ENCODE results near the gene B4GALT3. TPM values are rescaled to one million over a fixed set of nuclear protein-coding genes. Genes with fewer than 3 reads are reported as not detected.

Gene B4GALT3
- total and polyA plus RNA-seq, 3 donors from 2014 or later = 46.3 to 62.2 (median 56.2) TPM

GRCh38 chr1:161127649-161128048, 49.7 kb downstream of the B4GALT3 start:
- no peaks in the 10 kb centered on the region for H3K27me3 ChIP-seq
- no peak overlapping the region for H3K27ac ChIP-seq
- peaks cover 9% of the 10 kb centered on the region for H3K4me1 ChIP-seq
- TF ChIP-seq CTCF (IDR thresholded peaks at IDR 0.05) = no peak
- H3K9me3 ChIP-seq = no peaks in the 10 kb centered on the region
- DNase-seq = no peak
- H3K4me3 ChIP-seq = no peak overlapping the region
- intact Hi-C loops (cut with DNase I; ENCODE audit: low total_unique reads) = no loop called here
- H3K36me3 ChIP-seq (ENCODE audit: low read depth, missing control alignments) = no peaks in the 10 kb centered on the region
- 86 to 94% methylated on average over 2 of the region's 2 CpGs for whole genome bisulfite sequencing, 2 donors

- TF ChIP-seq POLR2A (IDR thresholded peaks at IDR 0.05) = no peak
- no peak for TF ChIP-seq CTCF (IDR thresholded peaks at IDR 0.05)
- no peak for DNase-seq
- Histone ChIP-seq H3K27me3 (no peaks in the 10 kb centered on the region), H3K36me3 (ENCODE audit: low read depth, missing control alignments) (no peaks in the 10 kb centered on the region), H3K4me1 (peaks cover 14% of the 10 kb centered on the region), H3K9me3 (no peaks in the 10 kb centered on the region), H3K27ac (no peak overlapping the region), H3K4me3 (no peak overlapping the region)
- 75 to 84% methylated on average over 6 of the region's 6 CpGs for WGBS, 2 donors
- intact Hi-C loops (cut with DNase I; ENCODE audit: low total_unique reads) = no loop called here
These were observed 54.3 kb downstream of the B4GALT3 start for GRCh38 chr1:161122967-161123366.

- H3K4me3 ChIP-seq = no peak overlapping the region
- 68 to 73% methylated on average over 4 of the region's 4 CpGs for WGBS, 2 donors
- no peaks in the 10 kb centered on the region for H3K36me3 ChIP-seq (ENCODE audit: low read depth, missing control alignments)
- H3K27me3 ChIP-seq = no peaks in the 10 kb centered on the region
- TF ChIP-seq POLR2A (IDR thresholded peaks at IDR 0.05) (no peak), CTCF (IDR thresholded peaks at IDR 0.05) (no peak)
- H3K4me1 ChIP-seq = peaks cover 19% of the 10 kb centered on the region
- no peak for DNase-seq
- intact Hi-C loops (cut with DNase I; ENCODE audit: low total_unique reads) = no loop called here
- H3K27ac ChIP-seq = no peak overlapping the region
- H3K9me3 ChIP-seq = no peaks in the 10 kb centered on the region
These were observed 55.5 kb downstream of the B4GALT3 start for GRCh38 chr1:161121834-161122233.

Small RNA genes within 50 kb of the gene (microRNA-seq; reads per million reads assigned to microRNA genes)
- 0.69 to 0.70 reads per million in 2 donors for gene MIR5187 (ENCODE audit: borderline number of aligned reads in 2 of 2, borderline replicate concordance in 1 of 2)

Small RNA genes within 50 kb of the gene (small RNA-seq; reads per million reads assigned to genes)
- gene RF01225 = 0 reads per million in 2 donors

Other genes starting within 250 kb of the B4GALT3 start
- 1 to 10 TPM in 1 of 2 donors, not detected in 1; 6.4 TPM for gene ITLN2, start 222.7 kb downstream of the B4GALT3 start, total RNA-seq
- gene ITLN2, start 222.7 kb downstream of the B4GALT3 start, polyA plus RNA-seq (ENCODE audit: insufficient read depth, low read depth, low replicate concordance) = 1.5 TPM
- 10 to 100 TPM; 34.5 to 38.3 TPM for gene F11R, start 156.4 kb downstream of the B4GALT3 start, total RNA-seq
- 54.0 TPM for gene F11R, start 156.4 kb downstream of the B4GALT3 start, polyA plus RNA-seq (ENCODE audit: insufficient read depth, low read depth, low replicate concordance)
- gene TSTD1, start 138.5 kb downstream of the B4GALT3 start, total RNA-seq = 100 to 1,000 TPM; 100 to 103 TPM
- 52.2 TPM for gene TSTD1, start 138.5 kb downstream of the B4GALT3 start, polyA plus RNA-seq (ENCODE audit: insufficient read depth, low read depth, low replicate concordance)
- gene USF1, start 131.5 kb downstream of the B4GALT3 start, total RNA-seq = 10 to 100 TPM; 50.8 to 61.9 TPM
- gene USF1, start 131.5 kb downstream of the B4GALT3 start, polyA plus RNA-seq (ENCODE audit: insufficient read depth, low read depth, low replicate concordance) = 38.8 TPM
- 1 to 10 TPM in 1 of 2 donors, under 1 TPM in 1; 0.79 to 1.6 TPM for gene ARHGAP30, start 107.6 kb downstream of the B4GALT3 start, total RNA-seq
- 5.4 TPM for gene ARHGAP30, start 107.6 kb downstream of the B4GALT3 start, polyA plus RNA-seq (ENCODE audit: insufficient read depth, low read depth, low replicate concordance)
- 1 to 10 TPM in 1 of 2 donors, under 1 TPM in 1; 0.63 to 1.2 TPM for gene NECTIN4, start 87.9 kb downstream of the B4GALT3 start, total RNA-seq
- gene NECTIN4, start 87.9 kb downstream of the B4GALT3 start, polyA plus RNA-seq (ENCODE audit: insufficient read depth, low read depth, low replicate concordance) = 1.3 TPM
- gene KLHDC9, start 79.1 kb downstream of the B4GALT3 start, total RNA-seq = 10 to 100 TPM; 55.8 to 57.2 TPM
- 144 TPM for gene KLHDC9, start 79.1 kb downstream of the B4GALT3 start, polyA plus RNA-seq (ENCODE audit: insufficient read depth, low read depth, low replicate concordance)
- gene PFDN2, start 59.5 kb downstream of the B4GALT3 start, total RNA-seq = 10 to 100 TPM; 76.8 to 88.6 TPM
- 96.3 TPM for gene PFDN2, start 59.5 kb downstream of the B4GALT3 start, polyA plus RNA-seq (ENCODE audit: insufficient read depth, low read depth, low replicate concordance)
- gene NIT1, start 59.4 kb downstream of the B4GALT3 start, total RNA-seq = 10 to 100 TPM; 44.8 to 51.1 TPM
- gene NIT1, start 59.4 kb downstream of the B4GALT3 start, polyA plus RNA-seq (ENCODE audit: insufficient read depth, low read depth, low replicate concordance) = 51.1 TPM
- 10 to 100 TPM; 53.8 to 54.0 TPM for gene DEDD, start 44.8 kb downstream of the B4GALT3 start, total RNA-seq
- gene DEDD, start 44.8 kb downstream of the B4GALT3 start, polyA plus RNA-seq (ENCODE audit: insufficient read depth, low read depth, low replicate concordance) = 92.7 TPM
- 10 to 100 TPM; 36.9 to 68.3 TPM for gene UFC1, start 23.5 kb downstream of the B4GALT3 start, total RNA-seq
- gene UFC1, start 23.5 kb downstream of the B4GALT3 start, polyA plus RNA-seq (ENCODE audit: insufficient read depth, low read depth, low replicate concordance) = 129 TPM
- 10 to 100 TPM; 49.5 to 51.2 TPM for gene USP21, start 18.0 kb downstream of the B4GALT3 start, total RNA-seq
- gene USP21, start 18.0 kb downstream of the B4GALT3 start, polyA plus RNA-seq (ENCODE audit: insufficient read depth, low read depth, low replicate concordance) = 45.6 TPM
- gene PPOX, start 11.1 kb downstream of the B4GALT3 start, total RNA-seq = 10 to 100 TPM; 19.5 to 24.8 TPM
- 20.5 TPM for gene PPOX, start 11.1 kb downstream of the B4GALT3 start, polyA plus RNA-seq (ENCODE audit: insufficient read depth, low read depth, low replicate concordance)
- 1 to 10 TPM; 2.4 to 3.2 TPM for gene ADAMTS4, start 21.5 kb upstream of the B4GALT3 start, total RNA-seq
- gene ADAMTS4, start 21.5 kb upstream of the B4GALT3 start, polyA plus RNA-seq (ENCODE audit: insufficient read depth, low read depth, low replicate concordance) = 2.7 TPM
- 100 to 1,000 TPM; 117 to 129 TPM for gene NDUFS2, start 24.9 kb upstream of the B4GALT3 start, total RNA-seq
- gene NDUFS2, start 24.9 kb upstream of the B4GALT3 start, polyA plus RNA-seq (ENCODE audit: insufficient read depth, low read depth, low replicate concordance) = 82.9 TPM
- gene FCER1G, start 37.8 kb upstream of the B4GALT3 start, total RNA-seq = 10 to 100 TPM in 1 of 2 donors, 1 to 10 TPM in 1; 2.1 to 13.3 TPM
- 60.9 TPM for gene FCER1G, start 37.8 kb upstream of the B4GALT3 start, polyA plus RNA-seq (ENCODE audit: insufficient read depth, low read depth, low replicate concordance)
- gene APOA2, start 46.1 kb upstream of the B4GALT3 start, total RNA-seq = not detected
- gene APOA2, start 46.1 kb upstream of the B4GALT3 start, polyA plus RNA-seq (ENCODE audit: insufficient read depth, low read depth, low replicate concordance) = 1.6 TPM
- 1 to 10 TPM; 4.7 to 6.0 TPM for gene TOMM40L, start 48.6 kb upstream of the B4GALT3 start, total RNA-seq
- gene TOMM40L, start 48.6 kb upstream of the B4GALT3 start, polyA plus RNA-seq (ENCODE audit: insufficient read depth, low read depth, low replicate concordance) = 7.5 TPM
- gene NR1I3, start 60.7 kb upstream of the B4GALT3 start, total RNA-seq = under 1 TPM; 0.31 to 0.68 TPM
- gene NR1I3, start 60.7 kb upstream of the B4GALT3 start, polyA plus RNA-seq (ENCODE audit: insufficient read depth, low read depth, low replicate concordance) = 0.57 TPM
- gene PCP4L1, start 81.2 kb upstream of the B4GALT3 start, total RNA-seq = 1 to 10 TPM in 1 of 2 donors, under 1 TPM in 1; 0.79 to 3.0 TPM
- 4.3 TPM for gene PCP4L1, start 81.2 kb upstream of the B4GALT3 start, polyA plus RNA-seq (ENCODE audit: insufficient read depth, low read depth, low replicate concordance)
- gene MPZ, start 132.5 kb upstream of the B4GALT3 start, total RNA-seq = 1 to 10 TPM; 2.3 to 4.2 TPM
- gene MPZ, start 132.5 kb upstream of the B4GALT3 start, polyA plus RNA-seq (ENCODE audit: insufficient read depth, low read depth, low replicate concordance) = 4.7 TPM
- 10 to 100 TPM; 55.3 to 84.2 TPM for gene SDHC, start 136.9 kb upstream of the B4GALT3 start, total RNA-seq
- 188 TPM for gene SDHC, start 136.9 kb upstream of the B4GALT3 start, polyA plus RNA-seq (ENCODE audit: insufficient read depth, low read depth, low replicate concordance)
- gene CFAP126, start 190.4 kb upstream of the B4GALT3 start, total RNA-seq = 10 to 100 TPM in 1 of 2 donors, 1 to 10 TPM in 1; 3.8 to 13.9 TPM
- 45.4 TPM for gene CFAP126, start 190.4 kb upstream of the B4GALT3 start, polyA plus RNA-seq (ENCODE audit: insufficient read depth, low read depth, low replicate concordance)